Left colon (tissue), 2 donors: ENCODE results near the gene LILRB5. TPM values are rescaled to one million over a fixed set of nuclear protein-coding genes. Genes with fewer than 3 reads are reported as not detected.
A peak's percentile ranks its signal among the peaks of the same experiment; 100 is the strongest.
"Not testable (repeated sequence)": the region's sequence is repeated elsewhere in the genome, so short reads cannot be mapped to it uniquely, and the experiment has no call there.

Source experiments
- ATAC-seq: fragments of 200-7000 bp; cut with Tn5 transposase; one replicate; pipeline ENCODE4 v1.9.1; 2020; ENCODE audit warnings: mild to moderate bottlenecking, moderate library complexity
- DNase-seq, 2 donors: peaks; one replicate each; pipeline ENCODE4 v3.0.0-alpha.2; 2020
- intact Hi-C, 2 donors: fragments of 100-400 bp; cut with DNase I in 1 of 2; cut with micrococcal nuclease in 1 of 2; formaldehyde crosslinking; loops; one replicate each; pipeline versions ENCODE4 v1.11.2 to v1.14.0; 2022; cut with DNase I, micrococcal nuclease
- total RNA-seq, 2 donors: library from RNA; stranded (reverse); fragmentation: NEBNext Ultra II Directional; extraction: Animal tissue kit (Norgen Biotek cat#: 25700); gene quantifications; one replicate each; pipeline ENCODE4 v1.2.1, GENCODE V29; 2021
- donor health status: DM: no; HTN: no; CAD: no.
- donor health status: DM: yes; HTN: yes; CAD: no.

Gene LILRB5
- total RNA-seq, 2 donors from 2014 or later, result 4.8 to 10.9 TPM

- peak; percentile 39 for ATAC-seq
- not testable (repeated sequence) for DNase-seq
- intact Hi-C loops, result loop anchor here in 1 of 2 donors (2.0 kb wide), 1 partner anchor 22 kb away; no protein-coding TSS in a partner anchor
Observed at GRCh38 chr19:54222474-54223276, 34.4 kb downstream of the LILRB5 start, which contains the start of gene LILRB3. Gene LILRB3, minus strand, starts transcription at chr19:54223007. Its CDS starts 31 bp downstream, at chr19:54222976.

GRCh38 chr19:54221947-54222346 is 35.1 kb downstream of the LILRB5 start:
- not testable (repeated sequence) for DNase-seq, ATAC-seq
- intact Hi-C loops, result loop anchor here in 1 of 2 donors (2.0 kb wide), 1 partner anchor 23 kb away; no protein-coding TSS in a partner anchor

- intact Hi-C loops, ATAC-seq, DNase-seq: not testable (repeated sequence)
Observed at GRCh38 chr19:54219702-54220101, 37.4 kb downstream of the LILRB5 start.

GRCh38 chr19:54218960-54219661 is 38.0 kb downstream of the LILRB5 start:
- DNase-seq (peak in 1 of 2 donors; percentile 21), ATAC-seq (no peak)
- intact Hi-C loops, result no loop called here

GRCh38 chr19:54218259-54218658 is 38.8 kb downstream of the LILRB5 start:
- DNase-seq (peak in 1 of 2 donors; percentile 17), ATAC-seq (no peak)
- intact Hi-C loops, result no loop called here

- intact Hi-C loops, ATAC-seq: not testable (repeated sequence)
- peak in 1 of 2 donors; percentile 14 for DNase-seq
Observed at GRCh38 chr19:54217517-54218247, 39.4 kb downstream of the LILRB5 start.

- no peak for ATAC-seq
- intact Hi-C loops, result no loop called here
- DNase-seq, result peak in 1 of 2 donors; percentile 12
Observed at GRCh38 chr19:54216869-54217268, 40.2 kb downstream of the LILRB5 start.

GRCh38 chr19:54214734-54215133 is 42.3 kb downstream of the LILRB5 start:
- DNase-seq, ATAC-seq, intact Hi-C loops: not testable (repeated sequence)

GRCh38 chr19:54214217-54214616 is 42.9 kb downstream of the LILRB5 start:
- DNase-seq, intact Hi-C loops, ATAC-seq: not testable (repeated sequence)

- ATAC-seq (no peak), DNase-seq (no peak)
- intact Hi-C loops, result no loop called here
Observed at GRCh38 chr19:54211235-54211634, 45.8 kb downstream of the LILRB5 start.

GRCh38 chr19:54209811-54210494 is 47.1 kb downstream of the LILRB5 start:
- intact Hi-C loops, result no loop called here
- ATAC-seq (peak; percentile 77), DNase-seq (peak; percentile 92 to 94)

- intact Hi-C loops, result no loop called here
- ATAC-seq, result peak; percentile 20
- peak in 1 of 2 donors; percentile 36 for DNase-seq
Observed at GRCh38 chr19:54209058-54209810, 47.8 kb downstream of the LILRB5 start.

GRCh38 chr19:54208784-54209057 is 48.4 kb downstream of the LILRB5 start:
- ATAC-seq, result no peak
- no peak for DNase-seq
- intact Hi-C loops, result no loop called here

- DNase-seq (peak; percentile 37 to 66), ATAC-seq (no peak)
- intact Hi-C loops, result no loop called here
Observed at GRCh38 chr19:54207983-54208783, 48.9 kb downstream of the LILRB5 start.

- ATAC-seq (no peak), DNase-seq (no peak)
- intact Hi-C loops, result no loop called here
Observed at GRCh38 chr19:54207676-54207982, 49.4 kb downstream of the LILRB5 start.

- DNase-seq, intact Hi-C loops, ATAC-seq: not testable (repeated sequence)
Observed at GRCh38 chr19:54207193-54207592, 49.9 kb downstream of the LILRB5 start.

GRCh38 chr19:54206831-54207177 is 50.3 kb downstream of the LILRB5 start:
- intact Hi-C loops, result no loop called here
- ATAC-seq, result no peak
- no peak for DNase-seq
